Loucy (cell line): Measurements from ENCODE around the gene GMFB.
A peak's percentile ranks its signal among the peaks of the same experiment; 100 is the strongest.

Source experiments
- H2AFZ ChIP-seq: fragments of 200-600 bp; sonication (generic); 2 replicates; pipeline ENCODE4 v1.6.0; 2016; ENCODE audit warnings: antibody characterized with exemption, mild to moderate bottlenecking, low read length, moderate library complexity
- H3F3A ChIP-seq: fragments of 200-600 bp; 2 replicates; pipeline ENCODE4 v1.6.0; 2016; ENCODE audit warnings: antibody characterized with exemption, low read depth, mild to moderate bottlenecking
- H3K27me3 ChIP-seq: fragments of 200-600 bp; sonication (generic); 2 replicates; pipeline ENCODE4 v1.6.1; 2014; ENCODE audit warnings: low read length, mild to moderate bottlenecking; ENCODE audit not compliant: insufficient read depth, poor library complexity, severe bottlenecking
- H3K36me3 ChIP-seq: fragments of 200-600 bp; sonication (generic); 2 replicates; pipeline ENCODE4 v1.6.1; 2016; ENCODE audit warnings: low read length; ENCODE audit not compliant: insufficient read depth
- H3K4me1 ChIP-seq: fragments of 200-600 bp; sonication (generic); 2 replicates; pipeline ENCODE4 v1.5.1; 2014; ENCODE audit warnings: low read length, mild to moderate bottlenecking; ENCODE audit not compliant: insufficient read depth, poor library complexity, severe bottlenecking
- H3K4me2 ChIP-seq: fragments of 200-600 bp; sonication (generic); 2 replicates; pipeline ENCODE4 v1.6.0; 2014; ENCODE audit warnings: antibody characterized with exemption, low read length, low read depth, mild to moderate bottlenecking; ENCODE audit not compliant: poor library complexity, severe bottlenecking
- H3K4me3 ChIP-seq: fragments of 200-600 bp; sonication (generic); 2 replicates; pipeline ENCODE4 v1.5.1; 2014; ENCODE audit warnings: low read length, mild to moderate bottlenecking, mixed read lengths; ENCODE audit not compliant: poor library complexity, severe bottlenecking
- H3K79me2 ChIP-seq: fragments of 200-600 bp; sonication (generic); 2 replicates; pipeline ENCODE4 v1.6.1; 2014; ENCODE audit warnings: low read length; ENCODE audit not compliant: insufficient read depth
- H3K9ac ChIP-seq: fragments of 200-600 bp; sonication (generic); 2 replicates; pipeline ENCODE4 v1.6.0; 2014; ENCODE audit warnings: mild to moderate bottlenecking, low read depth, low read length, moderate library complexity; ENCODE audit not compliant: poor library complexity, severe bottlenecking
- H3K9me2 ChIP-seq: fragments of 200-600 bp; sonication (generic); replicated peaks from 2 replicates; pipeline ENCODE4 v1.6.1; 2016; ENCODE audit warnings: low read depth, low read length, mixed read lengths
- H3K9me3 ChIP-seq: fragments of 200-600 bp; sonication (generic); 2 replicates; pipeline ENCODE4 v1.6.1; 2014; ENCODE audit warnings: mild to moderate bottlenecking, antibody characterized with exemption, low read length, low read depth; ENCODE audit not compliant: insufficient read depth
- H4K20me1 ChIP-seq: fragments of 200-600 bp; sonication (generic); 2 replicates; pipeline ENCODE4 v1.6.0; 2014; ENCODE audit warnings: antibody characterized with exemption, low read length, mild to moderate bottlenecking; ENCODE audit not compliant: insufficient read depth, poor library complexity, severe bottlenecking
- CTCF ChIP-seq: fragments of 200-600 bp; sonication (generic); conservative IDR thresholded peaks from 2 replicates; pipeline ENCODE4 v1.5.1; 2014; ENCODE audit warnings: mild to moderate bottlenecking, antibody characterized with exemption, low read length
- EZH2phosphoT487 ChIP-seq: fragments of 200-600 bp; IDR thresholded peaks from 2 replicates; pipeline ENCODE4 v1.6.1; 2018; ENCODE audit warnings: antibody characterized with exemption, mild to moderate bottlenecking, moderate library complexity, borderline replicate concordance

Gene GMFB

GRCh38 chr14:54488646-54489317 lies at the start of gene GMFB:
Gene GMFB (minus strand): TSS chr14:54488980. CDS start chr14:54488927, 53 bp downstream.
- no peaks in the 10 kb centered on the region for H3K9me3 ChIP-seq
- no peaks in the 10 kb centered on the region; the same call in 1 of the 2 replicates for H3F3A ChIP-seq
- H3K36me3 ChIP-seq: no peaks in the 10 kb centered on the region
- peaks cover 29% of the 10 kb centered on the region for H4K20me1 ChIP-seq
- H2AFZ ChIP-seq: peak within 1 kb of the TSS; percentile 100
- peak within 1 kb of the TSS; percentile 88 for H3K4me3 ChIP-seq
- peaks cover 46% of the 10 kb centered on the region for H3K79me2 ChIP-seq
- H3K27me3 ChIP-seq: no peaks in the 10 kb centered on the region
- TF ChIP-seq EZH2phosphoT487 (no peak), CTCF (peak; percentile 27)
- H3K4me1 ChIP-seq: peaks cover 47% of the 10 kb centered on the region
- H3K9me2 ChIP-seq: no peaks in the 10 kb centered on the region
- peak within 1 kb of the TSS; percentile 90 for H3K9ac ChIP-seq
- H3K4me2 ChIP-seq: peak within 1 kb of the TSS; percentile 93

GRCh38 chr14:54538055-54538454 lies 49.3 kb upstream of the GMFB start:
- no peaks in the 10 kb centered on the region for H3K79me2 ChIP-seq
- no peaks in the 10 kb centered on the region for H3K4me1 ChIP-seq
- H4K20me1 ChIP-seq: no peaks in the 10 kb centered on the region
- TF ChIP-seq CTCF (no peak), EZH2phosphoT487 (no peak)
- H3K27me3 ChIP-seq: no peaks in the 10 kb centered on the region
- no peaks in the 10 kb centered on the region for H3K9me2 ChIP-seq
- H3K9ac ChIP-seq: no peak overlapping the region
- no peak overlapping the region for H3K4me3 ChIP-seq
- no peaks in the 10 kb centered on the region for H3F3A ChIP-seq
- no peaks in the 10 kb centered on the region for H3K9me3 ChIP-seq
- peaks cover 13% of the 10 kb centered on the region for H3K36me3 ChIP-seq
- no peak overlapping the region for H2AFZ ChIP-seq
- no peak overlapping the region for H3K4me2 ChIP-seq

GRCh38 chr14:54537651-54538050 lies 48.9 kb upstream of the GMFB start:
- Histone ChIP-seq H3K9ac (no peak overlapping the region), H3K36me3 (peaks cover 13% of the 10 kb centered on the region), H3K9me2 (no peaks in the 10 kb centered on the region), H3K27me3 (no peaks in the 10 kb centered on the region), H3K79me2 (no peaks in the 10 kb centered on the region), H2AFZ (no peak overlapping the region), H3K4me1 (no peaks in the 10 kb centered on the region), H3K4me2 (no peak overlapping the region), H3K9me3 (no peaks in the 10 kb centered on the region), H3F3A (no peaks in the 10 kb centered on the region), H3K4me3 (no peak overlapping the region), H4K20me1 (no peaks in the 10 kb centered on the region)
- TF ChIP-seq EZH2phosphoT487: no peak
- no peak for TF ChIP-seq CTCF
